NCI-H128 (cell line): ENCODE data around the gene ERG28.
"Not testable (repeated sequence)": the region's sequence is repeated elsewhere in the genome, so short reads cannot be mapped to it uniquely, and the experiment has no call there.

Experiments
- DNase-seq: peaks from one replicate; lab custom pipeline; 2025; ENCODE audit not compliant: unreplicated experiment; lab: John Stamatoyannopoulos, UW

The ERG28 gene

GRCh38 chr14:75660630-75661498 lies at the start of gene ERG28, which contains the start of gene TTLL5:
TSS of gene ERG28 (minus strand) at chr14:75660876. CDS start at chr14:75657502, 3,374 bp downstream.
TSS of gene TTLL5 (plus strand) at chr14:75661246. CDS start at chr14:75663150, 1,904 bp downstream.
- DNase-seq = peak; percentile 98

GRCh38 chr14:75709207-75709812 lies 48.6 kb upstream of the ERG28 start:
- DNase-seq = peak; percentile 6

GRCh38 chr14:75705014-75705413 lies 44.3 kb upstream of the ERG28 start:
- no peak for DNase-seq

GRCh38 chr14:75703467-75703866 lies 42.8 kb upstream of the ERG28 start:
- no peak for DNase-seq

- DNase-seq = no peak
Observed at GRCh38 chr14:75702616-75703261, 42.1 kb upstream of the ERG28 start.

GRCh38 chr14:75702122-75702521 lies 41.4 kb upstream of the ERG28 start:
- no peak for DNase-seq

GRCh38 chr14:75700295-75700694 lies 39.6 kb upstream of the ERG28 start:
- no peak for DNase-seq

GRCh38 chr14:75699331-75699730 lies 38.7 kb upstream of the ERG28 start:
- no peak for DNase-seq

- DNase-seq = no peak
Observed at GRCh38 chr14:75697918-75698317, 37.2 kb upstream of the ERG28 start.

- no peak for DNase-seq
Observed at GRCh38 chr14:75697386-75697785, 36.7 kb upstream of the ERG28 start.

GRCh38 chr14:75695025-75695424 lies 34.3 kb upstream of the ERG28 start:
- DNase-seq = not testable (repeated sequence)

GRCh38 chr14:75690010-75690409 lies 29.3 kb upstream of the ERG28 start:
- no peak for DNase-seq

GRCh38 chr14:75689012-75689411 lies 28.3 kb upstream of the ERG28 start:
- DNase-seq = no peak

- no peak for DNase-seq
Observed at GRCh38 chr14:75685910-75686309, 25.2 kb upstream of the ERG28 start.

- DNase-seq = no peak
Observed at GRCh38 chr14:75675265-75675960, 14.7 kb upstream of the ERG28 start.

GRCh38 chr14:75673345-75674035 lies 12.8 kb upstream of the ERG28 start:
- no peak for DNase-seq

- no peak for DNase-seq
Observed at GRCh38 chr14:75672605-75673192, 12.0 kb upstream of the ERG28 start.

GRCh38 chr14:75667099-75667765 lies 6.6 kb upstream of the ERG28 start:
- no peak for DNase-seq

GRCh38 chr14:75662966-75663365 lies 2.3 kb upstream of the ERG28 start:
- no peak for DNase-seq

GRCh38 chr14:75661499-75661814 lies 781 bp upstream of the ERG28 start:
- no peak for DNase-seq
